Activated B cell treated with CpG ODN at 0.5 μM for 24 hours (primary cell): Measurements from ENCODE around the gene CCNK. TPM values are rescaled to one million over a fixed set of nuclear protein-coding genes. Genes with fewer than 3 reads are reported as not detected.

Experiments used
- ATAC-seq: fragments of 200-7000 bp; cut with Tn5 transposase; one replicate; pipeline ENCODE4 v1.10.0; 2021; ENCODE audit warnings: low read depth, mild to moderate bottlenecking, moderate library complexity
- CTCF ChIA-PET: fragments of 350-600 bp; sonication (Branson Sonifier 250); formaldehyde crosslinking; loops from one replicate; lab custom pipeline; 2021; ENCODE audit warnings: antibody characterized with exemption; lab: Charles Lee
- POLR2A ChIA-PET: fragments of 350-600 bp; sonication (Branson Sonifier 250); formaldehyde crosslinking; loops from one replicate; lab custom pipeline; 2021; ENCODE audit warnings: antibody characterized with exemption; lab: Charles Lee
- DNase-seq: peaks from one replicate; pipeline ENCODE4 v3.0.0; 2022
- H3K27ac Mint-ChIP-seq: one replicate; pipeline ENCODE4 v1.8.0; 2020; ENCODE audit warnings: mixed read lengths
- H3K27me3 Mint-ChIP-seq: one replicate; pipeline ENCODE4 v1.8.0; 2021; ENCODE audit warnings: mixed read lengths
- H3K36me3 Mint-ChIP-seq: one replicate; pipeline ENCODE4 v1.8.0; 2021; ENCODE audit warnings: low read depth, mixed read lengths
- H3K4me1 Mint-ChIP-seq: one replicate; pipeline ENCODE4 v1.8.0; 2021; ENCODE audit warnings: mixed read lengths
- H3K4me3 Mint-ChIP-seq: one replicate; pipeline ENCODE4 v1.8.0; 2020; ENCODE audit warnings: mild to moderate bottlenecking, mixed read lengths
- H3K9me3 Mint-ChIP-seq: one replicate; pipeline ENCODE4 v1.8.0; 2020; ENCODE audit warnings: mixed read lengths
- intact Hi-C: fragments of 100-400 bp; cut with micrococcal nuclease; formaldehyde crosslinking; loops from one replicate; pipeline ENCODE4 v1.15.1; 2024
- total RNA-seq: library from RNA; stranded (reverse); gene quantifications from 2 replicates; pipeline ENCODE4 v1.2.3, GENCODE V29; 2022
- TF ChIP-seq, protein P1 (sequence below): fragments of 200-600 bp; IDR thresholded peaks from one replicate; pipeline ENCODE4 v1.8.0; 2022; ENCODE audit warnings: antibody characterized with exemption, mild to moderate bottlenecking

Gene CCNK
- total RNA-seq, 1 donor from 2014 or later: 79.2 TPM

DNA sequence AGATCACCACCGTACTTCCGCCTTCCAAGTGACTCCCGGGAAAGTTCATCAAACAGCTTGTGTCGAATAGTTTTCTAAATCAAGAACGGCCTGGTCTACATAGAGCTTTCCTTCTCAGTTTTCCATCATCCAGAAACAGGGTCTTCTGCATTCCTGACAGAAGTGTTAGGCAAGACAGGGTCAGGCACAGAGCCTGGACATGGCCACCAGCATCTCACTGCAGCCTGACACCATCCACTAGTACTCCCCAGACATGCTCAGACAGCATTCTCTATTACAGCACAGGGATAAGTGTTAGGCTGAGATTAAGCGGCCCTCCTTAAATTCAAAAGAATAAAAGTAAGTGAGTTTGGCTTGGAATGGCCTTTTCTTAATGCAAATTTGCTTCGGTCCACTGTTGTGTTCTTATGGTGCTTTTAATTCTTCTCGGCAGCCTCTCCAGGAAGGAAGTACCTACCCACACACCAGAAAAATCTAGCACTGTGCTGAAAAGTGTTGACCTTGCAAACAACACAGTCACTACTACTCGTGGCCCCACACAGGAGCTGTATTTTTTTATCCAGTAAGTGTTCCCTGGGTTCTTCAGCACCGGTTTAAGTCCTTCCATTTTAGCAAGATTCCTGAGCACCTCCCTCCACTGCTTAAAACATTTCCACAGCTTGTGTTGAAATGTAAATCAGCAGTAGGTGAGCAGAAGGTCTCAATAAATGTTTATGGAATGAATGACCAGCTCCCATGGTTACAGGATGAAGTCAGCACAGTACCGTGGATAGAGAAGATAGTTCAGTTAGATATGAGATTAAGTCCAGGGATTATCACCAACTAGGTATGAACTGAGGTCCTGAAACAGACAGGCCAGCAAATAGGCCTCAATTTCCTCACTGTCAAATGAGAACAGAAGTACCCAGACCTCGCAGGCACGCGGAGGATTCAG lies 44.7 kb upstream of the CCNK start:
- Mint-ChIP-seq H3K4me3 (no peak overlapping the region), H3K36me3 (peaks cover 63% of the 10 kb centered on the region), H3K4me1 (peaks cover 21% of the 10 kb centered on the region), H3K27ac (no peak overlapping the region), H3K9me3 (no peaks in the 10 kb centered on the region), H3K27me3 (no peaks in the 10 kb centered on the region)
- DNase-seq (no peak), ATAC-seq (no peak)
- TF ChIP-seq, protein P1, sequence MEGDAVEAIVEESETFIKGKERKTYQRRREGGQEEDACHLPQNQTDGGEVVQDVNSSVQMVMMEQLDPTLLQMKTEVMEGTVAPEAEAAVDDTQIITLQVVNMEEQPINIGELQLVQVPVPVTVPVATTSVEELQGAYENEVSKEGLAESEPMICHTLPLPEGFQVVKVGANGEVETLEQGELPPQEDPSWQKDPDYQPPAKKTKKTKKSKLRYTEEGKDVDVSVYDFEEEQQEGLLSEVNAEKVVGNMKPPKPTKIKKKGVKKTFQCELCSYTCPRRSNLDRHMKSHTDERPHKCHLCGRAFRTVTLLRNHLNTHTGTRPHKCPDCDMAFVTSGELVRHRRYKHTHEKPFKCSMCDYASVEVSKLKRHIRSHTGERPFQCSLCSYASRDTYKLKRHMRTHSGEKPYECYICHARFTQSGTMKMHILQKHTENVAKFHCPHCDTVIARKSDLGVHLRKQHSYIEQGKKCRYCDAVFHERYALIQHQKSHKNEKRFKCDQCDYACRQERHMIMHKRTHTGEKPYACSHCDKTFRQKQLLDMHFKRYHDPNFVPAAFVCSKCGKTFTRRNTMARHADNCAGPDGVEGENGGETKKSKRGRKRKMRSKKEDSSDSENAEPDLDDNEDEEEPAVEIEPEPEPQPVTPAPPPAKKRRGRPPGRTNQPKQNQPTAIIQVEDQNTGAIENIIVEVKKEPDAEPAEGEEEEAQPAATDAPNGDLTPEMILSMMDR: no peak
- CTCF ChIA-PET: interaction anchor here (1.4 kb wide), 1 partner anchor 21 kb away, joined by 3 read pairs; no protein-coding TSS in a partner anchor
- intact Hi-C loops: no loop called here
- POLR2A ChIA-PET: no interaction called here

DNA sequence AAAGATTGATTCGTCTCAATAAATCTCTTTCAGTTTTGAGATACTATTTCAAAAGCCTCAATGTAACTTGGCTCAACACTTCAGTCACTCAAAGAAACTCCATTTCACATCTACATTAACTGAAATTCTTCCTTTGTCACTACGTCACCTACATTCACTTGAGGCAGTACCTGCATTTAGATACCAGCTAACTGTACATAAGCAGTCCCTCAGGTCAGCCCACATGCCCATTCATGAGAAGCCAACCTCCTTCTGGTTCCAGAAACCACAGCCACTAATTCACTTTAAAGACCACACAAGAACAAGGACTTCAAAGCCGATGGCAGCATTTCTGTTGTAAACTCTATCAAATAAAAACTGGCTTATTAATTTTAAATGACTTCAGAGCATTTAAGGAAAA lies 43.5 kb upstream of the CCNK start:
- CTCF ChIA-PET: no interaction called here
- TF ChIP-seq, protein P1: no peak
- DNase-seq: no peak
- no peaks in the 10 kb centered on the region for H3K27me3 Mint-ChIP-seq
- peaks cover 29% of the 10 kb centered on the region for H3K4me1 Mint-ChIP-seq
- intact Hi-C loops: no loop called here
- H3K27ac Mint-ChIP-seq: no peak overlapping the region
- H3K36me3 Mint-ChIP-seq: peaks cover 60% of the 10 kb centered on the region
- no peaks in the 10 kb centered on the region for H3K9me3 Mint-ChIP-seq
- no peak overlapping the region for H3K4me3 Mint-ChIP-seq
- POLR2A ChIA-PET: no interaction called here
- ATAC-seq: no peak

DNA sequence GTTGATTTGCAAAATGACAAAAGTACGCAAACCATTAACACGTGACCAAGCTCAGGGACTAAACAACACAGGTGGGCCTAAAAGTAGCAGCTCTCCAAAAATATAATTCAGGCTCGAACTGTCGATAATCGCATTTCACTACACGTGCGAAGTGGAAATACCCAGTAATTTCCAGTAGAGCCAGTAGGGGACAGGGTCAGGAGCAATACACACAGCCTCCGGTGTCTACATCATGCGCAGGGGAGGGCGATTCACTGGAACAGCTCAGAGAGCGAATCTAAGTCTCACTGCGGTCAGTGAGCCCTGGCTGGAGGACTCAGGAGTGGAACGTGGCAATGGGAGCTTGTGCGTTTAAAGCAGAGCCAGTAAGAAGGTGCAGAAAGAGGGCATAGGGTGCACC lies 40.9 kb upstream of the CCNK start:
- POLR2A ChIA-PET: no interaction called here
- ATAC-seq (no peak), DNase-seq (no peak)
- H3K27ac Mint-ChIP-seq: no peak overlapping the region
- no peaks in the 10 kb centered on the region for H3K9me3 Mint-ChIP-seq
- intact Hi-C loops: no loop called here
- H3K36me3 Mint-ChIP-seq: peaks cover 66% of the 10 kb centered on the region
- TF ChIP-seq, protein P1: no peak
- H3K27me3 Mint-ChIP-seq: no peaks in the 10 kb centered on the region
- H3K4me1 Mint-ChIP-seq: peaks cover 29% of the 10 kb centered on the region
- CTCF ChIA-PET: no interaction called here
- no peak overlapping the region for H3K4me3 Mint-ChIP-seq

GRCh38 chr14:99441157-99441870 lies 39.9 kb upstream of the CCNK start:
- intact Hi-C loops: no loop called here
- TF ChIP-seq, protein P1: no peak
- Mint-ChIP-seq H3K36me3 (peaks cover 66% of the 10 kb centered on the region), H3K4me1 (peaks cover 23% of the 10 kb centered on the region), H3K27me3 (no peaks in the 10 kb centered on the region), H3K4me3 (no peak overlapping the region), H3K27ac (no peak overlapping the region), H3K9me3 (no peaks in the 10 kb centered on the region)
- ChIA-PET POLR2A (no interaction called here), CTCF (no interaction called here)
- no peak for DNase-seq
- ATAC-seq: no peak

DNA sequence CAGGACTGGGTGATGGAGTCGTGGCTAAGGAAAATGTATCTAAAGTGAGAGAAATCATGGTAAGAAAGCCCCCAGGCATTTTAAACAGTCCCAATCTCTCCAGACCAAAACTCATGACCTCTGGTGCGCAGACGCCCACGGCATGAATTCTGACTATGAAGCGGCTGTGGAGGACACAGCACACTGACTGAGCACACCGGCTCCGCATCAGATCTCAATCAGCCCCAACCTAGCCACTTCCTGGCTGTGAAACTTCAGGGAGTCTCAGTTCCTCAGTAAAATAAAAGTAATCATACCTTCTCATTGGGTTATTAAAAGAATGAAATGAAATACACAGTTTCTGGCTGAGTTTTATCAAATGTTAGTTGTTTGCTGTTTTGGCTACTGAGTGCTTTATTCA lies 39.3 kb upstream of the CCNK start:
- ChIA-PET POLR2A (no interaction called here), CTCF (no interaction called here)
- no peaks in the 10 kb centered on the region for H3K9me3 Mint-ChIP-seq
- H3K36me3 Mint-ChIP-seq: peaks cover 67% of the 10 kb centered on the region
- peaks cover 17% of the 10 kb centered on the region for H3K4me1 Mint-ChIP-seq
- no peak for ATAC-seq
- no peak overlapping the region for H3K4me3 Mint-ChIP-seq
- H3K27ac Mint-ChIP-seq: no peak overlapping the region
- TF ChIP-seq, protein P1: no peak
- DNase-seq: no peak
- no peaks in the 10 kb centered on the region for H3K27me3 Mint-ChIP-seq
- intact Hi-C loops: no loop called here
